Measurements from ENCODE around the gene ACADL. TPM values are rescaled to one million over a fixed set of nuclear protein-coding genes. Genes with fewer than 3 reads are reported as not detected.

Gene ACADL
- total and polyA plus RNA-seq, 2 of the 8 experiments (the other 6 are each of a cell fraction or from before 2014, with no cell fraction given) = 0.11 to 0.34 TPM

DNA sequence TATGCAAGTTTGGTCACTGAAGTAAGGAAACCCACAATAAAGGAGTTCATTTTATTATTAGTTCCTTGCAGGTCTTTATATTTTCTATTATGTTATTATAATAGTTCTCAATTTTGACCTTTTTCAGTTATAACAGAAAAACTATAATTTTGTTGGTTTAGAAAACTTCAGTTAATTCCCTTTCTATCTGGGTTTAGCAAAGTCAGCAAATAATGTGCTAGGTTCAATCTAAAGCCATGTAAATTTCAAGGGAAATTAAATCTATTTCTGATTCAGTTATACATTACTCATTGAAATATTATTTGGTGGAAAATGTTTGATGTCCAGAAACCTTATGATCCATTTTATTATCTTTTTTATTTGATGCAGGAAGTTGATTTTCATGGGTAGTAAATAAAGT lies 46.1 kb upstream of the ACADL start:
- Histone ChIP-seq H3K36me3 (ENCODE audit: control insufficient read depth in 2 of 4, insufficient read depth in 4 of 4, low read length in 3 of 4) (no peaks in the 10 kb centered on the region), H3K56ac (replicated peaks; ENCODE audit: insufficient read length, low read depth, low read length) (no peak overlapping the region), H3K23ac (ENCODE audit: insufficient read length) (no peak overlapping the region), H2BK12ac (ENCODE audit: low read depth, low read length) (no peak overlapping the region), H3K9ac (replicated peaks in 1 of 4; ENCODE audit: extremely low read depth in 1 of 4, low read depth in 3 of 4, low read length in 3 of 4) (no peak overlapping the region), H4K8ac (ENCODE audit: extremely low read depth, insufficient read depth, low read length) (no peak overlapping the region), H3K79me1 (ENCODE audit: low read depth, low read length) (no peaks in the 10 kb centered on the region), H4K91ac (replicated peaks; ENCODE audit: insufficient read length, low read length) (no peak overlapping the region), H3K27me3 (replicated peaks in 1 of 4; ENCODE audit: control insufficient read depth in 3 of 4, extremely low read depth in 1 of 4, insufficient read depth in 3 of 4, low read length in 3 of 4) (no peaks in the 10 kb centered on the region), H3K27ac (ENCODE audit: low read depth, low read length) (no peak overlapping the region), H2BK5ac (ENCODE audit: low read depth, low read length) (no peak overlapping the region), H4K5ac (ENCODE audit: insufficient read length, low read depth, low read length) (no peak overlapping the region), H3K79me2 (ENCODE audit: control insufficient read depth in 1 of 2, insufficient read depth in 2 of 2, low read length in 2 of 2) (no peaks in the 10 kb centered on the region), H3K9me3 (ENCODE audit: insufficient read depth in 2 of 2, low read depth in 1 of 2, low read length in 1 of 2) (no peaks in the 10 kb centered on the region), H3K4me2 (ENCODE audit: insufficient read depth in 1 of 2, low read depth in 2 of 2, low read length in 2 of 2) (no peak overlapping the region), H3K18ac (ENCODE audit: extremely low read depth, low read length) (no peak overlapping the region), H3K4ac (replicated peaks; ENCODE audit: insufficient read length, low read depth, low read length) (no peak overlapping the region), H3K4me3 (ENCODE audit: extremely low read depth in 1 of 4, insufficient read depth in 2 of 4, low read depth in 3 of 4, low read length in 4 of 4) (no peak overlapping the region), H2BK20ac (ENCODE audit: low read length) (no peak overlapping the region), H2AFZ (ENCODE audit: low read length) (no peak overlapping the region), H3K14ac (ENCODE audit: insufficient read length) (no peak overlapping the region), H2BK120ac (replicated peaks; ENCODE audit: low read depth, low read length) (no peak overlapping the region), H4K20me1 (replicated peaks in 1 of 2; ENCODE audit: control insufficient read depth in 1 of 2, insufficient read depth in 2 of 2, low read length in 2 of 2) (no peaks in the 10 kb centered on the region), H3K23me2 (ENCODE audit: low read depth, low read length) (no peaks in the 10 kb centered on the region), H2BK15ac (ENCODE audit: low read length) (no peak overlapping the region), H3K4me1 (replicated peaks in 1 of 4; ENCODE audit: control insufficient read depth in 3 of 4, insufficient read depth in 4 of 4, low read length in 3 of 4) (no peaks in the 10 kb centered on the region), H2AK5ac (ENCODE audit: low read depth, low read length) (no peak overlapping the region)
- no peak for FAIRE-seq
- ChIA-PET CTCF (ENCODE audit: partially characterized antibody) (no interaction called here), POLR2A (ENCODE audit: partially characterized antibody) (no interaction called here)
- no peak for DNase-seq (ENCODE audit: low read depth in 1 of 2, low spot score in 2 of 2)
- TF ChIP-seq POU5F1 (IDR thresholded peaks at IDR 0.05; ENCODE audit: low read depth, low read length) (no peak), MAFK (IDR thresholded peaks at IDR 0.05; ENCODE audit: low read depth, low read length) (peak; percentile 74; the same call in 1 of the 2 replicates)

Measured in H1 (cell line).